HEK293T (cell line): ENCODE measurements around the gene POLR3GL.

ENCODE experiments used
- NFRKB ChIP-seq: fragments of 450-650 bp; IDR thresholded peaks from 2 replicates; pipeline ENCODE4 v1.6.1; 2016; ENCODE audit warnings: mild to moderate bottlenecking, moderate library complexity
- SP1 ChIP-seq: fragments of 450-650 bp; IDR thresholded peaks from 2 replicates; pipeline ENCODE4 v1.6.1; 2017
- SUZ12 ChIP-seq: fragments of 450-650 bp; IDR thresholded peaks from 2 replicates; pipeline ENCODE4 v1.6.1; 2016; ENCODE audit warnings: mild to moderate bottlenecking

- TF ChIP-seq SUZ12, result no peak
- TF ChIP-seq NFRKB, result no peak
- TF ChIP-seq SP1, result no peak
These were observed 19.7 kb downstream of the POLR3GL start for GRCh38 chr1:145983960-145984830.
